ENCODE measurements around the gene PCDH9.

The PCDH9 gene

GRCh38 chr13:66617786-66618185 is 612.4 kb downstream of the PCDH9 start:
- Histone ChIP-seq H3K4me3 (ENCODE audit: severe bottlenecking) (no peak overlapping the region), H3K27ac (ENCODE audit: poor library complexity, severe bottlenecking) (no peak overlapping the region), H3K36me3 (ENCODE audit: low read depth) (no peaks in the 10 kb centered on the region), H3K4me1 (ENCODE audit: insufficient read depth, poor library complexity, severe bottlenecking) (no peaks in the 10 kb centered on the region), H3K9me3 (ENCODE audit: severe bottlenecking) (no peaks in the 10 kb centered on the region), H3K27me3 (ENCODE audit: insufficient read depth, poor library complexity, severe bottlenecking) (no peaks in the 10 kb centered on the region)
- TF ChIP-seq, protein P1, sequence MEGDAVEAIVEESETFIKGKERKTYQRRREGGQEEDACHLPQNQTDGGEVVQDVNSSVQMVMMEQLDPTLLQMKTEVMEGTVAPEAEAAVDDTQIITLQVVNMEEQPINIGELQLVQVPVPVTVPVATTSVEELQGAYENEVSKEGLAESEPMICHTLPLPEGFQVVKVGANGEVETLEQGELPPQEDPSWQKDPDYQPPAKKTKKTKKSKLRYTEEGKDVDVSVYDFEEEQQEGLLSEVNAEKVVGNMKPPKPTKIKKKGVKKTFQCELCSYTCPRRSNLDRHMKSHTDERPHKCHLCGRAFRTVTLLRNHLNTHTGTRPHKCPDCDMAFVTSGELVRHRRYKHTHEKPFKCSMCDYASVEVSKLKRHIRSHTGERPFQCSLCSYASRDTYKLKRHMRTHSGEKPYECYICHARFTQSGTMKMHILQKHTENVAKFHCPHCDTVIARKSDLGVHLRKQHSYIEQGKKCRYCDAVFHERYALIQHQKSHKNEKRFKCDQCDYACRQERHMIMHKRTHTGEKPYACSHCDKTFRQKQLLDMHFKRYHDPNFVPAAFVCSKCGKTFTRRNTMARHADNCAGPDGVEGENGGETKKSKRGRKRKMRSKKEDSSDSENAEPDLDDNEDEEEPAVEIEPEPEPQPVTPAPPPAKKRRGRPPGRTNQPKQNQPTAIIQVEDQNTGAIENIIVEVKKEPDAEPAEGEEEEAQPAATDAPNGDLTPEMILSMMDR (IDR thresholded peaks at IDR 0.05; ENCODE audit: poor library complexity, severe bottlenecking), result no peak
- ATAC-seq (ENCODE audit: low read depth), result no peak
- DNase-seq (ENCODE audit: low spot score), result no peak

DNA sequence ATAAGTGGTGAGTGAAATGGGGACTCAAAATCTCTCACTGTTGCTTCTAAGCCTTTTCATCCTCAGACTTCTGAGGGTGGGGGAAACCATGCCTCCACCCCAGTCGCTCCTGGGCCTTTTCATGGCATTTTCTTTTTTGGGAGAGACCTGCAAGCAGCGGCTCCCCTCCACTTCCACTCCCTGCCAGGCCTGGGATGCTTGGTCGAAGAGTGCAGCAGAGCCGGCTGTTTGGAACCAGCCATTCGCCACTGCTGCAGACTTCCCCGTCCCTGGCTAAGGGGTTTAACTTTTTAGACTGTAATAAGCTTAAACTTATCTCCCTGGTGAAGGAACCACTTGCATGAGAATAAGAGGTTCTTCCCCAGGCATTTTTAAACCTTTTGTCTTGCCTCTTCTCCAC is 617.2 kb downstream of the PCDH9 start:
- H3K9me3 ChIP-seq (ENCODE audit: severe bottlenecking), result no peaks in the 10 kb centered on the region
- TF ChIP-seq, protein P1 (IDR thresholded peaks at IDR 0.05; ENCODE audit: poor library complexity, severe bottlenecking), result no peak
- DNase-seq (ENCODE audit: low spot score), result no peak
- no peak overlapping the region for H3K27ac ChIP-seq (ENCODE audit: poor library complexity, severe bottlenecking)
- H3K4me1 ChIP-seq (ENCODE audit: insufficient read depth, poor library complexity, severe bottlenecking), result no peaks in the 10 kb centered on the region
- H3K4me3 ChIP-seq (ENCODE audit: severe bottlenecking), result no peak overlapping the region
- ATAC-seq (ENCODE audit: low read depth), result no peak
- no peaks in the 10 kb centered on the region for H3K36me3 ChIP-seq (ENCODE audit: low read depth)
- H3K27me3 ChIP-seq (ENCODE audit: insufficient read depth, poor library complexity, severe bottlenecking), result no peaks in the 10 kb centered on the region

- Histone ChIP-seq H3K36me3 (ENCODE audit: low read depth) (no peaks in the 10 kb centered on the region), H3K27me3 (ENCODE audit: insufficient read depth, poor library complexity, severe bottlenecking) (no peaks in the 10 kb centered on the region), H3K27ac (ENCODE audit: poor library complexity, severe bottlenecking) (no peak overlapping the region), H3K4me1 (ENCODE audit: insufficient read depth, poor library complexity, severe bottlenecking) (no peaks in the 10 kb centered on the region), H3K4me3 (ENCODE audit: severe bottlenecking) (no peak overlapping the region), H3K9me3 (ENCODE audit: severe bottlenecking) (no peaks in the 10 kb centered on the region)
- DNase-seq (ENCODE audit: low spot score) (no peak), ATAC-seq (ENCODE audit: low read depth) (no peak)
- TF ChIP-seq, protein P1 (IDR thresholded peaks at IDR 0.05; ENCODE audit: poor library complexity, severe bottlenecking), result no peak
These were observed 643.6 kb downstream of the PCDH9 start for GRCh38 chr13:66586489-66586888.

- Histone ChIP-seq H3K9me3 (ENCODE audit: severe bottlenecking) (no peaks in the 10 kb centered on the region), H3K36me3 (ENCODE audit: low read depth) (no peaks in the 10 kb centered on the region), H3K27ac (ENCODE audit: poor library complexity, severe bottlenecking) (no peak overlapping the region), H3K4me1 (ENCODE audit: insufficient read depth, poor library complexity, severe bottlenecking) (no peaks in the 10 kb centered on the region), H3K27me3 (ENCODE audit: insufficient read depth, poor library complexity, severe bottlenecking) (no peaks in the 10 kb centered on the region), H3K4me3 (ENCODE audit: severe bottlenecking) (no peak overlapping the region)
- DNase-seq (ENCODE audit: low spot score) (no peak), ATAC-seq (ENCODE audit: low read depth) (no peak)
- TF ChIP-seq, protein P1 (IDR thresholded peaks at IDR 0.05; ENCODE audit: poor library complexity, severe bottlenecking), result no peak
These were observed 644.4 kb downstream of the PCDH9 start for GRCh38 chr13:66585669-66586203.

- Histone ChIP-seq H3K4me1 (ENCODE audit: insufficient read depth, poor library complexity, severe bottlenecking) (no peaks in the 10 kb centered on the region), H3K27me3 (ENCODE audit: insufficient read depth, poor library complexity, severe bottlenecking) (no peaks in the 10 kb centered on the region), H3K27ac (ENCODE audit: poor library complexity, severe bottlenecking) (no peak overlapping the region), H3K9me3 (ENCODE audit: severe bottlenecking) (no peaks in the 10 kb centered on the region), H3K36me3 (ENCODE audit: low read depth) (no peaks in the 10 kb centered on the region), H3K4me3 (ENCODE audit: severe bottlenecking) (no peak overlapping the region)
- TF ChIP-seq, protein P1 (IDR thresholded peaks at IDR 0.05; ENCODE audit: poor library complexity, severe bottlenecking), result no peak
- DNase-seq (ENCODE audit: low spot score) (no peak), ATAC-seq (ENCODE audit: low read depth) (no peak)
These were observed 648.5 kb downstream of the PCDH9 start for GRCh38 chr13:66581675-66582074.
